Gastrocnemius medialis (tissue), 4 donors: ENCODE results near the gene SOCS3. TPM values are rescaled to one million over a fixed set of nuclear protein-coding genes. Genes with fewer than 3 reads are reported as not detected.

Source experiments
- ATAC-seq, 2 donors: fragments of 150-250 bp; one replicate each; pipeline ENCODE4 v1.9.1; 2016
- DNase-seq, 2 donors: peaks; one replicate each; pipeline ENCODE4 v3.0.0-alpha.2; 2019
- H3K27ac ChIP-seq, 4 donors: fragments of 200-600 bp; sonication (generic); 1 replicate in 1 of 4; 2 replicates in 3 of 4; pipeline ENCODE4 v1.5.1; 2016 to 2018; ENCODE audit warnings: mild to moderate bottlenecking in 2 of 4, moderate library complexity in 1 of 4
- H3K27me3 ChIP-seq, 3 donors: fragments of 200-600 bp; sonication (generic) in 2 of 3; 1 replicate in 1 of 3; 2 replicates in 2 of 3; pipeline versions ENCODE4 v1.5.1 to v1.6.0; 2016 to 2019; ENCODE audit warnings: mild to moderate bottlenecking in 1 of 3, moderate library complexity in 1 of 3
- H3K36me3 ChIP-seq, 2 donors: fragments of 200-600 bp; sonication (generic) in 1 of 2; one replicate each; pipeline ENCODE4 v1.5.1; 2017 to 2018
- H3K4me1 ChIP-seq, 2 donors: fragments of 200-600 bp; sonication (generic) in 1 of 2; one replicate each; pipeline ENCODE4 v1.5.1; 2016 to 2017; ENCODE audit warnings: mild to moderate bottlenecking in 2 of 2
- H3K4me3 ChIP-seq, 4 donors: fragments of 200-600 bp; sonication (generic) in 3 of 4; 1 replicate in 1 of 4; 2 replicates in 3 of 4; pipeline ENCODE4 v1.5.1; 2016 to 2019; ENCODE audit warnings: mild to moderate bottlenecking in 2 of 4
- H3K9me3 ChIP-seq, 3 donors: fragments of 200-600 bp; sonication (generic) in 2 of 3; 1 replicate in 1 of 3; 2 replicates in 2 of 3; pipeline ENCODE4 v1.5.1; 2016 to 2019
- POLR2A ChIP-seq, 2 donors: fragments of 450-650 bp; IDR thresholded peaks; one replicate each; pipeline ENCODE4 v1.6.1; 2017; ENCODE audit warnings: antibody characterized with exemption in 2 of 2, mild to moderate bottlenecking in 2 of 2, moderate library complexity in 2 of 2
- in situ Hi-C, 4 donors: fragments of 200-750 bp; cut with MboI; loops; one replicate each; pipeline versions ENCODE4 v1.15.0 to v1.8.0; 2017; ENCODE audit warnings: low sequenced_read_pairs in 4 of 4
- intact Hi-C: fragments of 100-400 bp; cut with DNase I; formaldehyde crosslinking; loops from one replicate; pipeline ENCODE4 v1.15.1; 2023; ENCODE audit warnings: low total_unique reads
- total RNA-seq, 4 donors: library from RNA; depleted of rRNA; stranded (reverse); fragments of >200 nt; gene quantifications; one replicate each; pipeline versions ENCODE4 v1.1.0 to v1.2.3, GENCODE V29; 2016
- TF ChIP-seq, protein P1 (sequence below), 5 experiments: fragments of 450-650 bp in 3 of 5; fragments of 200-600 bp in 2 of 5; sonication (generic) in 2 of 5; IDR thresholded peaks in 4 of 5; conservative IDR thresholded peaks in 1 of 5; 1 replicate in 4 of 5; 2 replicates in 1 of 5; pipeline ENCODE4 v1.5.1; 2016 to 2019; ENCODE audit warnings: antibody characterized with exemption in 5 of 5, mild to moderate bottlenecking in 3 of 5, moderate library complexity in 3 of 5

The SOCS3 gene
- total RNA-seq, 4 donors from 2014 or later: 4.5 to 44.2 (median 16.4) TPM

DNA sequence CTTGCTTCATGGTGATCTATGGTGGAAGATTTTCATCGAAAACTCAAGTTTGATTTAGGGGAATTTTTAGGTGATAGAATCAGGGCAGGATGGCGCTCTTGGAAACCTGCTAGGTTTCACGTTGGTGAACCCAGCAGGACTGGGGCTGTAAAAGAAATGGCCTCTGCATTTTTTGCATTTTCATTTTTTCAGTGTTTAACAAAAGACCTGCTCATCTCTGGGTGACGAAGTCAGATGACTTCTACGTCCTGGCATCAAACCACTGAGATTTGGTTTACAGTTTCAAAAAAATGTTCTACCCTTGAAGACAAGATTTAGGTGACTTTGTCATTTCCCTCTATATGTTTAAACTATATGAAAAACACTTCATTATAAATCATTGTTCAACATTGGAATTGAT, 20.5 kb upstream of the SOCS3 start:
- no peak for DNase-seq

GRCh38 chr17:78379131-78379491, 19.2 kb upstream of the SOCS3 start:
- TF ChIP-seq, protein P1, sequence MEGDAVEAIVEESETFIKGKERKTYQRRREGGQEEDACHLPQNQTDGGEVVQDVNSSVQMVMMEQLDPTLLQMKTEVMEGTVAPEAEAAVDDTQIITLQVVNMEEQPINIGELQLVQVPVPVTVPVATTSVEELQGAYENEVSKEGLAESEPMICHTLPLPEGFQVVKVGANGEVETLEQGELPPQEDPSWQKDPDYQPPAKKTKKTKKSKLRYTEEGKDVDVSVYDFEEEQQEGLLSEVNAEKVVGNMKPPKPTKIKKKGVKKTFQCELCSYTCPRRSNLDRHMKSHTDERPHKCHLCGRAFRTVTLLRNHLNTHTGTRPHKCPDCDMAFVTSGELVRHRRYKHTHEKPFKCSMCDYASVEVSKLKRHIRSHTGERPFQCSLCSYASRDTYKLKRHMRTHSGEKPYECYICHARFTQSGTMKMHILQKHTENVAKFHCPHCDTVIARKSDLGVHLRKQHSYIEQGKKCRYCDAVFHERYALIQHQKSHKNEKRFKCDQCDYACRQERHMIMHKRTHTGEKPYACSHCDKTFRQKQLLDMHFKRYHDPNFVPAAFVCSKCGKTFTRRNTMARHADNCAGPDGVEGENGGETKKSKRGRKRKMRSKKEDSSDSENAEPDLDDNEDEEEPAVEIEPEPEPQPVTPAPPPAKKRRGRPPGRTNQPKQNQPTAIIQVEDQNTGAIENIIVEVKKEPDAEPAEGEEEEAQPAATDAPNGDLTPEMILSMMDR (IDR thresholded peaks at IDR 0.05 in 4 of 5, conservative IDR thresholded peaks at IDR 0.05 in 1 of 5): no peak
- no peak for TF ChIP-seq POLR2A (IDR thresholded peaks at IDR 0.05)
- no peaks in the 10 kb centered on the region for H3K27me3 ChIP-seq
- peaks cover 42 to 48% of the 10 kb centered on the region in 2 donors for H3K4me1 ChIP-seq
- ATAC-seq: peak in 1 of 2 donors; percentile 23
- H3K36me3 ChIP-seq: peaks cover 0 to 3% of the 10 kb centered on the region in 2 donors
- H3K27ac ChIP-seq: peak overlapping the region; percentile 84 to 91 (median 86)
- peak overlapping the region; percentile 74 to 99 (median 96) for H3K4me3 ChIP-seq
- no peak for DNase-seq
- H3K9me3 ChIP-seq: no peaks in the 10 kb centered on the region
- in situ Hi-C loops (loop anchor here in 1 of 4 donors (10.0 kb wide), 1 partner anchor 46 kb away; no protein-coding TSS in a partner anchor), intact Hi-C loops (loop anchor here (2.0 kb wide), 1 partner anchor 36 kb away; no protein-coding TSS in a partner anchor)

More for the DNA sequence above, 20.5 kb upstream of the SOCS3 start:
- Histone ChIP-seq H3K27me3 (no peaks in the 10 kb centered on the region), H3K36me3 (peaks cover 0 to 3% of the 10 kb centered on the region in 2 donors), H3K4me3 (no peak overlapping the region), H3K9me3 (no peaks in the 10 kb centered on the region), H3K27ac (peak overlapping the region; percentile 39 to 87 (median 77)), H3K4me1 (peaks cover 54 to 60% of the 10 kb centered on the region in 2 donors)
- ATAC-seq: no peak
- intact Hi-C loops: no loop called here
- TF ChIP-seq, protein P1 (IDR thresholded peaks at IDR 0.05 in 4 of 5, conservative IDR thresholded peaks at IDR 0.05 in 1 of 5): no peak
- TF ChIP-seq POLR2A (IDR thresholded peaks at IDR 0.05): no peak
- in situ Hi-C loops: no loop called here

DNA sequence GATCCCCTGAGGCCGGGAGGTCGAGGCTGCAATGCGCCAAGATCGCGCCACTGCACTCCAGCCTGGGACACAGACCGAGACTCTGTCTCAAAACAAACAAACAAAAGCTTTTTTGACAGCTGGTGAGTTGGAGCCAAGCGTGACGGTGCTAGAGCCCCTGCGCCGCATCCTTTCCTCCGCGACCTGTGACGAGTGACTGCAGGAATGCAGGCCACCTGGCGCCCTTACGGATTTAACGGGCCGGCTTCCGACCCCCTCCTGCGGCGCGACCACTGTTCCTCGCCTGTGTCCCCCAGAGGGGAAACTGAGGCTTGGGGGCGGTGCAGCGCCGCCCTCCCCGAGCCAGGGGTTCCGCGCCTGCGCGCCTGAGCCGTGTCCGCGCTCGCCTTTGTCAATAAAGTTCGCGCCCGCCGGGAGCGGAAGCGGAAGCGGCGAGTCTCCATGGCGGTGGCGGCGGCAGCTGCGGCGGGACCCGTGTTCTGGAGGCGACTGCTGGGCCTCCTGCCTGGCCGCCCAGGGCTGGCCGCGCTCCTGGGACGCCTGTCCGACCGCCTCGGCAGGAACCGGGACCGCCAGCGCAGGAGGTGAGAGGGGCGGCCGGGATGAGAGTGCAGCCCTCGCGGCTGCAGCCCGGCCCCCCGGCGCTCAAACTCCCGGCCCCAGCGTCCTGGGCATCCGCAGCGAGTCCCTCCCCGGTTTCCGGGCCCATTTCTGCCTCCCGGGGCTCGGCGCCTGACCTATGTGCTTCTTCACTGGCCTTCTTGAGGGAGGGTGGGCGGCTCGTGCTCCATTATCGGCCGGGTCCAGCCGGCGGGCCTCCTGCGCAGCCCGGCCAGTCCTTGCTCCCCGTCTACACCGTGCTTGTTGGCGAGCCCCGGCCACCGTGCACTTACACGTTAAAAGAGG, 18.6 kb upstream of the SOCS3 start, which contains the start of gene PGS1:
Gene PGS1, plus strand, starts transcription at position 425 of the 906 bp plus-strand sequence. Its CDS starts 17 bp downstream, at position 442.
- Histone ChIP-seq H3K27me3 (no peaks in the 10 kb centered on the region), H3K36me3 (peaks cover 0 to 3% of the 10 kb centered on the region in 2 donors), H3K4me1 (peaks cover 36 to 42% of the 10 kb centered on the region in 2 donors), H3K27ac (peak within 1 kb of the TSS; percentile 84 to 91 (median 86)), H3K4me3 (peak within 1 kb of the TSS; percentile 74 to 99 (median 96)), H3K9me3 (no peaks in the 10 kb centered on the region)
- intact Hi-C loops (loop anchor here (2.0 kb wide), 1 partner anchor 36 kb away; no protein-coding TSS in a partner anchor), in situ Hi-C loops (loop anchor here in 1 of 4 donors (10.0 kb wide), 1 partner anchor 46 kb away; no protein-coding TSS in a partner anchor)
- TF ChIP-seq POLR2A (IDR thresholded peaks at IDR 0.05): peak; percentile 93 to 96
- TF ChIP-seq, protein P1 (IDR thresholded peaks at IDR 0.05 in 4 of 5, conservative IDR thresholded peaks at IDR 0.05 in 1 of 5): peak in 1 of 5 experiments; percentile 20
- ATAC-seq (peak; percentile 75 to 80), DNase-seq (peak; percentile 55 to 64)

GRCh38 chr17:78377858-78378224, 18.0 kb upstream of the SOCS3 start:
- peak overlapping the region; percentile 84 to 91 (median 86) for H3K27ac ChIP-seq
- ATAC-seq (no peak), DNase-seq (no peak)
- no peaks in the 10 kb centered on the region for H3K9me3 ChIP-seq
- intact Hi-C loops: loop anchor here (2.0 kb wide), 1 partner anchor 37 kb away; no protein-coding TSS in a partner anchor
- peak overlapping the region; percentile 74 to 99 (median 96) for H3K4me3 ChIP-seq
- peaks cover 29 to 37% of the 10 kb centered on the region in 2 donors for H3K4me1 ChIP-seq
- peaks cover 0 to 3% of the 10 kb centered on the region in 2 donors for H3K36me3 ChIP-seq
- in situ Hi-C loops: loop anchor here in 1 of 4 donors (10.0 kb wide), 1 partner anchor 47 kb away; no protein-coding TSS in a partner anchor
- no peak for TF ChIP-seq POLR2A (IDR thresholded peaks at IDR 0.05)
- TF ChIP-seq, protein P1 (IDR thresholded peaks at IDR 0.05 in 4 of 5, conservative IDR thresholded peaks at IDR 0.05 in 1 of 5): no peak
- no peaks in the 10 kb centered on the region for H3K27me3 ChIP-seq
